ENCODE data around the gene RETREG3. TPM values are rescaled to one million over a fixed set of nuclear protein-coding genes. Genes with fewer than 3 reads are reported as not detected.
A peak's percentile ranks its signal among the peaks of the same experiment; 100 is the strongest.

The RETREG3 gene
- total RNA-seq, 4 donors from 2014 or later: 31.4 to 66.6 (median 55.8) TPM

DNA sequence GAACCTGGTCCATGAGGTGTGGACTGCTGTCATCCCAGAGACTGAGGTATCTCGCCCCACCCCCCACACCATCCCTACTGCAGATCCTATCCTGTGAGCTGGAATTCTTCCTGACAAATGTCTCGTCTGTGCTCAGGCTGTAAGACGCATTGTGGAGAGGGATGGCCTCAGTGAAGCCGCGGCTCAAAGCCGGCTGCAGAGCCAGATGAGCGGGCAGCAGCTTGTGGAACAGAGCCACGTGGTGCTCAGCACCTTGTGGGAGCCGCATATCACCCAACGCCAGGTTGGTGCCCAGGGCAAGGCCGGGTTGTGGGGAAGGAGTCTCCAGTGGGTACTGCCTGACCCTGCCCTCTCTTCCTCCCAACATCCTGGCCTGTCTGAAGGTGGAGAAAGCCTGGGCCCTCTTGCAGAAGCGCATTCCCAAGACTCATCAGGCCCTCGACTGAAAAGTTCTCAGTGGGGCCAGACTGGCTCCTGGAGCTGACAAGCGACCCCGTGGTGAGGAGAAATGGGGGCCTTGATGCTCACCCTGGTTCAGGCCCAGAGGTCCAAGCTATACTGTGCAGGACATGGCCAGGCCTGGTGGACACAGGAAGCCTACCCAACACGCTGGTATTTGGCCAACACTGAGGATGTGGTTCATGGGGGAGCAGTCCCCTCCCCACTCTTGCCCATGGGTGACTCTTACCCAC is 43.5 kb downstream of the RETREG3 start:
- no peak for DNase-seq
- Histone ChIP-seq H3K4me3 (no peak overlapping the region), H3K9me3 (no peaks in the 10 kb centered on the region), H3K27ac (peak overlapping the region in 3 of 4 donors; percentile 97 to 100 (median 97)), H3K4me1 (peaks cover 0 to 51% (median 35%) of the 10 kb centered on the region in 4 donors), H3K27me3 (no peaks in the 10 kb centered on the region), H3K36me3 (peaks cover 0 to 52% (median 0%) of the 10 kb centered on the region in 3 donors)
- TF ChIP-seq POLR2A (IDR thresholded peaks at IDR 0.05): no peak
- TF ChIP-seq, protein P1, sequence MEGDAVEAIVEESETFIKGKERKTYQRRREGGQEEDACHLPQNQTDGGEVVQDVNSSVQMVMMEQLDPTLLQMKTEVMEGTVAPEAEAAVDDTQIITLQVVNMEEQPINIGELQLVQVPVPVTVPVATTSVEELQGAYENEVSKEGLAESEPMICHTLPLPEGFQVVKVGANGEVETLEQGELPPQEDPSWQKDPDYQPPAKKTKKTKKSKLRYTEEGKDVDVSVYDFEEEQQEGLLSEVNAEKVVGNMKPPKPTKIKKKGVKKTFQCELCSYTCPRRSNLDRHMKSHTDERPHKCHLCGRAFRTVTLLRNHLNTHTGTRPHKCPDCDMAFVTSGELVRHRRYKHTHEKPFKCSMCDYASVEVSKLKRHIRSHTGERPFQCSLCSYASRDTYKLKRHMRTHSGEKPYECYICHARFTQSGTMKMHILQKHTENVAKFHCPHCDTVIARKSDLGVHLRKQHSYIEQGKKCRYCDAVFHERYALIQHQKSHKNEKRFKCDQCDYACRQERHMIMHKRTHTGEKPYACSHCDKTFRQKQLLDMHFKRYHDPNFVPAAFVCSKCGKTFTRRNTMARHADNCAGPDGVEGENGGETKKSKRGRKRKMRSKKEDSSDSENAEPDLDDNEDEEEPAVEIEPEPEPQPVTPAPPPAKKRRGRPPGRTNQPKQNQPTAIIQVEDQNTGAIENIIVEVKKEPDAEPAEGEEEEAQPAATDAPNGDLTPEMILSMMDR (IDR thresholded peaks at IDR 0.05): no peak

DNA sequence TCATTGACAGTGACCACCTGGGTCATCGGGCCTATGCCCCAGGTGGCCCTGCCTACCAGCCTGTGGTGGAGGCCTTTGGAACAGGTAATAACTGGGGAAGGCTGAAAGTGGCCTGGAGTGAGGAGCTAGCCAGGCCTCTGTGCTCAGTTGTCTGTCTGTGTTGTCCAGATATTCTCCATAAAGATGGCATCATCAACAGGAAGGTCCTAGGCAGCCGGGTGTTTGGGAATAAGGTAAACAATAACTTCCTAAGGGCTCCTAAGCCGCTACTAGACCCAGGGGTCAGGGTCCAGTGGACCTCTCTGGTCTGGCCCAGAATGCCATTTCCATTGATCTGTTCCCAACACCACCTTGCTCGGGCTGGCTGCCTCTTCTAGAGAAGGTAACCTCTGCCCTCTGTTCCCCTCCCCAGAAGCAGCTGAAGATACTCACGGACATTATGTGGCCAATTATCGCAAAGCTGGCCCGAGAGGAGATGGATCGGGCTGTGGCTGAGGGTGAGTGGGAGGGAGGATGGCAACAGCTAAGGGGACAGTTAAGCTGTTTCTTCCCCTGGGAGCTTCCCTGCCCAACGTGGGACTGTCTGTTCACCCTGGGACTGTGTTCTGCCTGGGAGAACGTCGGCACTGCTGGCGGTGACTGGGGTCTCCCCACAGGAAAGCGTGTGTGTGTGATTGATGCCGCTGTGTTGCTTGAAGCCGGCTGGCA is 44.2 kb downstream of the RETREG3 start:
- peaks cover 0 to 51% (median 35%) of the 10 kb centered on the region in 4 donors for H3K4me1 ChIP-seq
- no peak overlapping the region for H3K27ac ChIP-seq
- DNase-seq: no peak
- no peaks in the 10 kb centered on the region for H3K27me3 ChIP-seq
- TF ChIP-seq POLR2A (IDR thresholded peaks at IDR 0.05): no peak
- TF ChIP-seq, protein P1 (IDR thresholded peaks at IDR 0.05): no peak
- no peaks in the 10 kb centered on the region for H3K9me3 ChIP-seq
- H3K36me3 ChIP-seq: peaks cover 0 to 45% (median 0%) of the 10 kb centered on the region in 3 donors
- no peak overlapping the region for H3K4me3 ChIP-seq

DNA sequence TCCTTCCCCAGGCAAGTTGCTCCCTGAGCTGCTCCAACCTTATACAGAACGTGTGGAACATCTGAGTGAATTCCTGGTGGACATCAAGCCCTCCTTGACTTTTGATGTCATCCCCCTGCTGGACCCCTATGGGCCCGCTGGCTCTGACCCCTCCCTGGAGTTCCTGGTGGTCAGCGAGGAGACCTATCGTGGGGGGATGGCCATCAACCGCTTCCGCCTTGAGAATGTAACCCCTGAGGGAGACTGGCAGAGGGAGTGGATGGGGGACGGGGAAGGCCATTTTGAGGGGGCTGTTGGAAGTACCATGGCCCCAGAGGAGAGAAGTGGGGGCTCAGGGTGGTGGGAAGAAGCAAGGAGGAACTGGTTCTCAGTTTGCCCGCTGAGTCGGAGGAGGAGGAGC is 45.2 kb downstream of the RETREG3 start:
- TF ChIP-seq, protein P1 (IDR thresholded peaks at IDR 0.05): no peak
- TF ChIP-seq POLR2A (IDR thresholded peaks at IDR 0.05): no peak
- Histone ChIP-seq H3K27me3 (no peaks in the 10 kb centered on the region), H3K9me3 (no peaks in the 10 kb centered on the region), H3K27ac (peak overlapping the region in 1 of 4 donors; percentile 80), H3K36me3 (peaks cover 0 to 35% (median 0%) of the 10 kb centered on the region in 3 donors), H3K4me3 (peak overlapping the region in 1 of 4 donors; percentile 86), H3K4me1 (peaks cover 0 to 48% (median 35%) of the 10 kb centered on the region in 4 donors)
- no peak for DNase-seq

DNA sequence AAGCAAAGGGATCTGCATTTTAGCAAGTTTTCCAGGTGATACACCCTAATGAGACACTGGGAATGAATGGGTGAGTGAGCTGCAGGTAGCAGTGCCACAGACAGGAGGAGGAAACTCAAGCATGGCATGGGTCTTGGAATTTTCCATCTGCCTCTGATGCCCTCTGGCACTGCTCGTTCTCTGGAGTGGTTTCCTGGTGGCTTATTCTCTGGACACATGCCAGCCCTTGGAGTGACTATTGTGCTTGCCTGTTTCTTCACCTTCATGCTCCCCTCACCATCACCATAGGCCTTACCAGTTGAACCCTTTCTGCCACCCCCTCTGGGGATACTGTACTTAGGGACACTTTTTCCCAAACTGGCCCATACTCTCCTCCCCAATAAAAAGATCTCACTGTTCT is 45.6 kb downstream of the RETREG3 start:
- peak overlapping the region in 2 of 4 donors; percentile 68 to 86 for H3K4me3 ChIP-seq
- DNase-seq: no peak

DNA sequence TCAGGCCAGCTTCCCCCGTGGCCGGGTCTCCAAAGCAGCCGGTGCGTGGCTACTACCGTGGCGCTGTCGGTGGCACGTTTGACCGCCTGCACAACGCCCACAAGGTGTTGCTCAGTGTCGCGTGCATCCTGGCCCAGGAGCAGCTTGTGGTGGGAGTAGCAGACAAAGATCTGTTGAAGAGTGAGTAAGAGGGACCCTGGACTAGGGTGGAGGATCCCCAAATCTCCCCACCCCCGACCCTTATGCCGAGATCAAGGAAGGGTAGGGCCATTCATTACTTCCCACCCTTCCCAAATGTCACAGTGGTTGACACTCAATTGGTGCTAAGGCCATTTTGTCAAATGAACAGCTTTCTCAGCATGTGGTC is 46.0 kb downstream of the RETREG3 start:
- no peak for TF ChIP-seq POLR2A (IDR thresholded peaks at IDR 0.05)
- TF ChIP-seq, protein P1 (IDR thresholded peaks at IDR 0.05): no peak
- DNase-seq: no peak
- Histone ChIP-seq H3K4me1 (peaks cover 0 to 40% (median 32%) of the 10 kb centered on the region in 4 donors), H3K9me3 (no peaks in the 10 kb centered on the region), H3K27ac (peak overlapping the region; percentile 80 to 86 (median 84)), H3K4me3 (peak overlapping the region; percentile 68 to 86 (median 76)), H3K36me3 (peaks cover 0 to 27% (median 0%) of the 10 kb centered on the region in 3 donors), H3K27me3 (no peaks in the 10 kb centered on the region)

More for the DNA sequence above, 45.6 kb downstream of the RETREG3 start:
- Histone ChIP-seq H3K9me3 (no peaks in the 10 kb centered on the region), H3K4me1 (peaks cover 0 to 44% (median 35%) of the 10 kb centered on the region in 4 donors), H3K27ac (peak overlapping the region in 2 of 4 donors; percentile 80 to 86), H3K36me3 (peaks cover 0 to 31% (median 0%) of the 10 kb centered on the region in 3 donors), H3K27me3 (no peaks in the 10 kb centered on the region)
- no peak for TF ChIP-seq POLR2A (IDR thresholded peaks at IDR 0.05)
- TF ChIP-seq, protein P1 (IDR thresholded peaks at IDR 0.05): peak in 1 of 6 experiments; percentile 13
